ENCODE results near the gene ACSS3. TPM values are rescaled to one million over a fixed set of nuclear protein-coding genes. Genes with fewer than 3 reads are reported as not detected.

Gene ACSS3
- total and polyA plus RNA-seq, 4 donors, result 18.2 to 94.3 (median 32.5) TPM

- Histone ChIP-seq H3K36me3 (ENCODE audit: control insufficient read depth in 4 of 4, insufficient read depth in 3 of 4, low read depth in 1 of 4, low read length in 3 of 4) (no peaks in the 10 kb centered on the region), H3K9ac (ENCODE audit: low read depth in 1 of 2, low read length in 2 of 2) (no peak overlapping the region), H3K4me1 (ENCODE audit: control insufficient read depth in 4 of 4, insufficient read depth in 4 of 4, low read length in 3 of 4) (peaks cover 0 to 5% (median 0%) of the 10 kb centered on the region in 4 donors), H3K9me3 (ENCODE audit: control insufficient read depth in 4 of 4, low read length in 3 of 4) (no peaks in the 10 kb centered on the region), H3K27me3 (ENCODE audit: control insufficient read depth in 4 of 4, insufficient read depth in 4 of 4, low read length in 3 of 4) (no peaks in the 10 kb centered on the region), H3K4me3 (ENCODE audit: low read depth in 1 of 3, low read length in 3 of 3) (no peak overlapping the region), H3K27ac (ENCODE audit: low read depth in 1 of 2, low read length in 2 of 2) (no peak overlapping the region)
- TF ChIP-seq REST (IDR thresholded peaks at IDR 0.05) (no peak), ATF3 (IDR thresholded peaks at IDR 0.05) (no peak), JUND (IDR thresholded peaks at IDR 0.05) (no peak), FOXA1 (IDR thresholded peaks at IDR 0.05) (no peak), HNF4A (conservative IDR thresholded peaks at IDR 0.05) (no peak), RXRA (IDR thresholded peaks at IDR 0.05) (no peak), RAD21 (IDR thresholded peaks at IDR 0.05) (no peak)
- DNase-seq (ENCODE audit: low spot score), result no peak
Observed at GRCh38 chr12:81070846-81071245, 7.0 kb upstream of the ACSS3 start.

- H3K9me3 ChIP-seq (ENCODE audit: control insufficient read depth in 4 of 4, low read length in 3 of 4), result no peaks in the 10 kb centered on the region
- H3K4me3 ChIP-seq (ENCODE audit: low read depth in 1 of 3, low read length in 3 of 3), result no peak overlapping the region
- H3K9ac ChIP-seq (ENCODE audit: low read depth in 1 of 2, low read length in 2 of 2), result no peak overlapping the region
- TF ChIP-seq REST (IDR thresholded peaks at IDR 0.05) (no peak), HNF4A (conservative IDR thresholded peaks at IDR 0.05) (no peak), TAF1 (conservative IDR thresholded peaks at IDR 0.05) (no peak)
- no peaks in the 10 kb centered on the region for H3K36me3 ChIP-seq (ENCODE audit: control insufficient read depth in 4 of 4, insufficient read depth in 3 of 4, low read depth in 1 of 4, low read length in 3 of 4)
- no peak for DNase-seq (ENCODE audit: low spot score)
- 66% methylated on average over 3 of the region's 3 CpGs for WGBS
- no peak overlapping the region for H3K27ac ChIP-seq (ENCODE audit: low read depth in 1 of 2, low read length in 2 of 2)
- H3K27me3 ChIP-seq (ENCODE audit: control insufficient read depth in 4 of 4, insufficient read depth in 4 of 4, low read length in 3 of 4), result no peaks in the 10 kb centered on the region
- H3K4me1 ChIP-seq (ENCODE audit: control insufficient read depth in 4 of 4, insufficient read depth in 4 of 4, low read length in 3 of 4), result peaks cover 0 to 36% (median 6%) of the 10 kb centered on the region in 4 donors
Observed at GRCh38 chr12:81075539-81075938, 2.3 kb upstream of the ACSS3 start.

- H3K4me3 ChIP-seq (ENCODE audit: low read depth in 1 of 3, low read length in 3 of 3), result peak overlapping the region; percentile 77 to 91 (median 85)
- DNase-seq (ENCODE audit: low spot score), result peak; percentile 42
- H3K9me3 ChIP-seq (ENCODE audit: control insufficient read depth in 4 of 4, low read length in 3 of 4), result no peaks in the 10 kb centered on the region
- no peaks in the 10 kb centered on the region for H3K36me3 ChIP-seq (ENCODE audit: control insufficient read depth in 4 of 4, insufficient read depth in 3 of 4, low read depth in 1 of 4, low read length in 3 of 4)
- H3K27ac ChIP-seq (ENCODE audit: low read depth in 1 of 2, low read length in 2 of 2), result peak overlapping the region; percentile 74 to 82
- WGBS, result 4% methylated on average over 6 of the region's 6 CpGs
- peaks cover 0 to 43% (median 8%) of the 10 kb centered on the region in 4 donors for H3K4me1 ChIP-seq (ENCODE audit: control insufficient read depth in 4 of 4, insufficient read depth in 4 of 4, low read length in 3 of 4)
- no peak overlapping the region for H3K9ac ChIP-seq (ENCODE audit: low read depth in 1 of 2, low read length in 2 of 2)
- H3K27me3 ChIP-seq (ENCODE audit: control insufficient read depth in 4 of 4, insufficient read depth in 4 of 4, low read length in 3 of 4), result no peaks in the 10 kb centered on the region
- no peak for TF ChIP-seq EGR1 (IDR thresholded peaks at IDR 0.05; ENCODE audit: low read depth in 2 of 2)
- TF ChIP-seq ATF3 (IDR thresholded peaks at IDR 0.05), result peak; percentile 45
- TF ChIP-seq RXRA (IDR thresholded peaks at IDR 0.05), result peak; percentile 64 to 94
- peak; percentile 22 to 73 for TF ChIP-seq HNF4A (conservative IDR thresholded peaks at IDR 0.05)
- no peak for TF ChIP-seq YY1 (IDR thresholded peaks at IDR 0.05)
- no peak for TF ChIP-seq GABPA (IDR thresholded peaks at IDR 0.05 in 1 of 2, conservative IDR thresholded peaks at IDR 0.05 in 1 of 2)
- no peak for TF ChIP-seq FOXA2 (IDR thresholded peaks at IDR 0.05)
- TF ChIP-seq FOXA1 (IDR thresholded peaks at IDR 0.05), result no peak
- peak; percentile 22 for TF ChIP-seq HNF4G (IDR thresholded peaks at IDR 0.05)
- peak in 1 of 2 donors; percentile 38 for TF ChIP-seq RAD21 (IDR thresholded peaks at IDR 0.05)
- peak; percentile 33 for TF ChIP-seq NR2F2 (IDR thresholded peaks at IDR 0.05)
- TF ChIP-seq JUND (IDR thresholded peaks at IDR 0.05), result peak in 1 of 2 donors; percentile 48
- TF ChIP-seq MAX (IDR thresholded peaks at IDR 0.05), result no peak
- no peak for TF ChIP-seq TAF1 (conservative IDR thresholded peaks at IDR 0.05)
- no peak for TF ChIP-seq CTCF (IDR thresholded peaks at IDR 0.05; ENCODE audit: low read depth, low read length, missing input control)
Observed at GRCh38 chr12:81077329-81077685, 572 bp upstream of the ACSS3 start.

Measured in liver (tissue), 9 donors.